Right renal pelvis (tissue), 4 donors: ENCODE measurements around the gene HEATR3. TPM values are rescaled to one million over a fixed set of nuclear protein-coding genes. Genes with fewer than 3 reads are reported as not detected.

ENCODE experiments used
- DNase-seq, 4 donors: peaks; one replicate each; pipeline ENCODE4 v3.0.0-alpha.2; 2013; ENCODE audit warnings: low read depth in 4 of 4, low spot score in 3 of 4, missing footprints in 1 of 4
- polyA plus RNA-seq, 4 donors: library from polyadenylated mRNA; unstranded; fragments of 120-200 nt; gene quantifications; one replicate each; pipeline ENCODE4 v1.2.1, GENCODE V29; 2013; ENCODE audit not compliant: insufficient read length in 4 of 4

HEATR3 gene
- polyA plus RNA-seq, 4 donors, result 18.7 to 24.3 (median 19.8) TPM

- no peak for DNase-seq
Observed at GRCh38 chr16:50050802-50051201, 15.0 kb upstream of the HEATR3 start.

DNA sequence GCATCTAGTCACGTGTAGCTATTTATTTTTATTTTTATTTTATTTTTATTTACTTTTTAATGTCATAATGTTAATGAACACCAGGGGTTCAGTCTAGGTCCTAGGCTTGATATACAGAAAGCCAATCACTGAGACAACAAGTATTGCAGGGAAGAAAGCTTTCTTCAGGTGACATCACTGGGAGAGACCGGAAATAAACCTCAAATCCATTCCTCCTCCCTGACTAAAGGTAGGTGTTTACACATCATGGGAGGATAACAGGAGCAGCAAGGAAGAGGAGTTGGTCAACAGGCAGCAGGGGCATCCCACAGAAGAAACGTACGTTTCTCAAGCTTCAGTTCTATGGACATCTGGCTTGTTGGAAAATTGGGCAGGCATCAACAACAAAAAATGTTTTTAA lies 9.5 kb upstream of the HEATR3 start:
- no peak for DNase-seq

- DNase-seq, result no peak
Observed at GRCh38 chr16:50058091-50058771, 7.5 kb upstream of the HEATR3 start.

DNA sequence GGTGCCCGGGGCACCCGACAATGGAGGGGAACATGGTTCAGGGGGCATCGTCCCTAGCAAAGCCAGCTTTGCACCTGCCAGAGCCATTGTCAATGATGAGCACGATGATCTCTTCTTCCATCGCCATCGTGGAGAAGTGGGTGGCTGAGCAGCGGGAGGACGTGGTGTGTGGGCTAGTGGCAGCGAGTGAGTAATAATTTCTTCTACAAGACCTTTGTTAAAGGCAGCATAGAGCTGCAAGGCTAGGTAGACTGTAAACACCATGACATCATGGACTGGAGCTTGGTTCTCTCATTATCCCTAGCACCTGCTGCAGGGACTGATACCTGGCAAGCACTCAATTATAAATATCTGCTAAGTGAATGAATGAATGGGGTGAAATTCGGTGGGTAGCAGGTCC lies 6.7 kb upstream of the HEATR3 start:
- DNase-seq, result no peak

- DNase-seq, result no peak
Observed at GRCh38 chr16:50059669-50060068, 6.1 kb upstream of the HEATR3 start.

GRCh38 chr16:50061326-50061725 lies 4.4 kb upstream of the HEATR3 start:
- no peak for DNase-seq

DNA sequence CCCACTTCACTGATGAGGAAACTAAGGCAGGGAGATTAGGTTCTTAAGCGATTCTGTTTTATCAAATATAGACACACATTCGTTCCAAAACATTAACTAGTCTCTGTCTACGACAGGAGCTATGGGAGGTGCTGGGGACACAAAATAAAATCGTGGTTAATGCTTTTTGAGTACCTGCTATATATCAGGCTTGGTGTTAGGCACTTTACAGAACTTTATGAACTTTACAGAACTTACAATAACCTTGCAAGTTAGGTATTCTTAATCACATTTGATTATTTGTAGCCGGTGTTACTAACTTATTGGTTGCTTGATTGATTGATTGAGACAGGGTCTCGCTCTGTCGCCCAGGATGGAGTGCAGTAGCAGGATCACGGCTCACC lies 538 bp upstream of the HEATR3 start:
- no peak for DNase-seq

GRCh38 chr16:50066482-50067289 lies 916 bp downstream of the HEATR3 start:
- peak in 1 of 4 donors; percentile 5 for DNase-seq

GRCh38 chr16:50067290-50067853 lies 1.6 kb downstream of the HEATR3 start:
- peak in 1 of 4 donors; percentile 18 for DNase-seq

DNA sequence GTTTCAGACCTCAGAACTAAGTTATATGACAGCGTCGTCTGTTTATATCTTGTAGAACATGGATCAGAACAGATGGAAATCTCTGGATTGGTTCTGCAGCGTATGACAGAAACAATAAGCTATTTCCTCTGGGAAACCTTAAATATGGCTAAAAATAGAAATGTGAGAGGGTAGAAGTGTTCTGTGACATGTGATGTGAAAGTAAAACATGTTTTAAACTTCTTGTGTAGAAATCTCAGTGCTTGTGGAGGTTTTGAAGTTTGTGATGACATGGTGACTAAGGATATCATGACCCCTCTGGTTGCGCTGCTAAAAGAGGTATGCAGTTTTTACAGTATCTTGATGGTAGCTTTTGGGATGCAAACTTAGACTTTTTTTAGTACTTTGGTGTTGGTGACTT lies 2.8 kb downstream of the HEATR3 start:
- no peak for DNase-seq

- DNase-seq, result no peak
Observed at GRCh38 chr16:50069060-50069459, 3.3 kb downstream of the HEATR3 start.

- DNase-seq, result no peak
Observed at GRCh38 chr16:50071075-50071671, 5.4 kb downstream of the HEATR3 start.

- no peak for DNase-seq
Observed at GRCh38 chr16:50072730-50073129, 7.0 kb downstream of the HEATR3 start.

DNA sequence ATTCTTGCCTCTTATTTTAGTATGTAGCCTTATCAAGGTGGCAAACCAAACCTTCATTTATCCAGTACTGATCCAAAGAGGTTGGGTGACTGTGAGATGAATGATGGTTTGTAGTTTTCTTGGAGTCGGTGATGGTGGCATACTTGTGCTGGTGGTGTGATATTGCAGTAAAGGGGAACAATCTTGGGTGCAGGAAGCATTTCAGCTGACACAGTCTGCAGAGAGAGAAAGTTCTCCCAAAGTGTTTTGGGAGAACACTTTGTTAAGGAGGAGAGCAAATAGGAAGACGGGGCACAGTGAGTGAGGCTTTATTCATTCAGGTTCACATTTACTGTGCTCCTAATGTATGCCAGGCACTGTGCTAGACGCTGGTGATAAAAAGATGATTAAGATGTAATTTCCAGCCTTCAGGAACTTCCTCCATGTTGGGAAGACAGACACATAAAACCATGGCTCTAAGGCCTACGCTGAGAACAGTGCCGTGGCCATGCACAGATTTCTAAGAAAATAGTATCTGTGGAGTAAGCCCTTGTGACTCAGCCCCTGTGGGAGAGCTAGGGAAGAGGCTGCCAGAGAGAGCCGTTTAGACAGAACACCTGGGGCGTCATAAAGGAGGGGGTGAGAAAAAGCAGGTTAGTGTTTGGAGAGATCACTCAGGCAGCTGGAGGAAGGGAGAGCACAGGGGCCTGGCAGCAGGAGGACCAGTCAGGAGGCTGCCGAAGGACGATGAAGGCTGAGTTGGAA lies 13.8 kb downstream of the HEATR3 start:
- no peak for DNase-seq

DNA sequence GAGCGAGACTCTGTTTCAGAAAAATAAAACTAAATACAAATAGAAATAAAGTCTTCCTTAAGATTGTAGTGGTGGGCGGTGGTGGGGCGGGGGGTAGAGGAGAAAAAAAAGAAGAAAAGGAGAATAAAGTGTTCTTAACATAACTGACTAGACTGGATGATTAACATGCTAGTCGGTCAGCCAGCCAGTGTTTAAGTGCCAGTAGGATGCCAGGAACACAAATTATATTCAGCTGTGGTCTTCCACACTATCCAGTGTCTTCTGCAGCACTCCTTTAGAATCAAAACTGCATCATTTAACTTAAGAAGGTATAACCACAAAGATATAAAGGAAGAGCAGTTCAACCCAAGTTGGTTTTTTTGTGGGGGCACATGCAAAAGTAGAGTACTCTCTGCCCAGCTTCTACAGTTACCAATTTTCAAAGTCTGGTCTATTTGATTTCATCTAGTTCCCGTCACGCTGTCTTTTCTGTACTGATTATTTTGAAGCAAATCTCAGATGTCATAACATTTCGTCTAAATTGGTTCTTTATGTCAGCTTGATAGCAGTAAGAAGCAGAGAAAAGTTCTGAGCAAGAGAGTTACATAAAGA lies 15.8 kb downstream of the HEATR3 start:
- DNase-seq, result no peak

- no peak for DNase-seq
Observed at GRCh38 chr16:50083996-50084395, 18.2 kb downstream of the HEATR3 start.

GRCh38 chr16:50086176-50086575 lies 20.4 kb downstream of the HEATR3 start:
- no peak for DNase-seq

DNA sequence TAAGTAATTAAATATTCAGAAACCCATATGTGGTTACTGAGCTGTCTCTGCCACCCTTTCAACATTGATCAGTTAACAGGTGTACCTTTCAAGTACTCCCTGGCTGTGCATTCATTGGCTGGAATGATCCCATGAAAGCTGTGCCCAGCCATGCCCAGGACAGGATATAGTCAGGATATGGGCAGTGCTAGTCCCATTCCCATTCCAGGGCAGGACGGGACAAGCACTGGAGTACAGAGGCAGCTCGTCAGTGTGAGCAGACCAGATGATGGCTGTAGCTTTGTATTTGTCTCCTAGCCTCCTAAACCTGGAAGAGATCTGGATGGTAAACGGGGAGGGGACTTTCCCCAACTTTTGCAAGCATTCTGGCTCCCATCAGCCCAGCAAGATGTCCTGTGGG lies 22.5 kb downstream of the HEATR3 start:
- DNase-seq, result no peak

- no peak for DNase-seq
Observed at GRCh38 chr16:50092891-50093290, 27.1 kb downstream of the HEATR3 start.
